ENCODE results near the gene VSIG8. TPM values are rescaled to one million over a fixed set of nuclear protein-coding genes. Genes with fewer than 3 reads are reported as not detected.

Gene VSIG8, protein sequence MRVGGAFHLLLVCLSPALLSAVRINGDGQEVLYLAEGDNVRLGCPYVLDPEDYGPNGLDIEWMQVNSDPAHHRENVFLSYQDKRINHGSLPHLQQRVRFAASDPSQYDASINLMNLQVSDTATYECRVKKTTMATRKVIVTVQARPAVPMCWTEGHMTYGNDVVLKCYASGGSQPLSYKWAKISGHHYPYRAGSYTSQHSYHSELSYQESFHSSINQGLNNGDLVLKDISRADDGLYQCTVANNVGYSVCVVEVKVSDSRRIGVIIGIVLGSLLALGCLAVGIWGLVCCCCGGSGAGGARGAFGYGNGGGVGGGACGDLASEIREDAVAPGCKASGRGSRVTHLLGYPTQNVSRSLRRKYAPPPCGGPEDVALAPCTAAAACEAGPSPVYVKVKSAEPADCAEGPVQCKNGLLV
- total RNA-seq (under 1 TPM in 2 of 9 donors, not detected in 7; 0.06 to 0.14 TPM), polyA plus RNA-seq (under 1 TPM in 2 of 3 donors, not detected in 1; 0.20 to 0.80 TPM)
- long read RNA-seq, donor 1 = 0 reads
- long read RNA-seq, donor 2 = 0 reads
- long read RNA-seq, donor 3 = 0 reads
- long read RNA-seq, donor 4 = 0 reads
- long read RNA-seq, donor 5 = 0 reads
- long read RNA-seq, donor 6 = 0 reads
- long read RNA-seq, donor 7 = 0 reads
- long read RNA-seq, donor 8 = 0 reads
- long read RNA-seq, donor 9 = 0 reads
- long read RNA-seq, donor 10 = 0 reads

DNA sequence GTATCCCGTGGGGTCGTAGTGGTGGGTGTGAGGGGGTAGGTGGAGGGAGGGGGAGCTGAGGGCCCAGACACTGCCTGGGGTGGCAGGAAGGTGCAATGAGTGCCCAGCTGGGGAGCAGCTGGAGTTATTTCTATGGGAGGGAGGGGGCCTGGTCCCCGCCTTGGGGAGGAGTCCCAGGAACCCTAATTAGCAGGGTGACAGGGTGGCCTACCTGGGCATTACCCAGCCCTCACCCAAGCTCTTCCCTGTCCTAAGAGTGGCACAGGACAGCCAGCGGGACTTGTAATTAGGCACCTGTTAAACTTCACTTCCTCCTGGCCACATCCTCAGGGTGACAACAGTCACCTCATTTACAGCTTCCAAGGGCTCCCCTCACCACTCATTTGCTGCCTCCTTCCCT lies at the start of gene VSIG8:
Gene VSIG8 (minus strand): TSS at position 101 of the 400 bp plus-strand sequence. CDS start 136 bp downstream, outside the sequence.
- H3K36me3 ChIP-seq (replicated peaks in 1 of 2) = no peaks in the 10 kb centered on the region
- H3K4me3 ChIP-seq = no peak within 1 kb of the TSS
- no peaks in the 10 kb centered on the region for H3K27me3 ChIP-seq
- no peak for TF ChIP-seq POLR2A (IDR thresholded peaks at IDR 0.05)
- TF ChIP-seq, protein P1, sequence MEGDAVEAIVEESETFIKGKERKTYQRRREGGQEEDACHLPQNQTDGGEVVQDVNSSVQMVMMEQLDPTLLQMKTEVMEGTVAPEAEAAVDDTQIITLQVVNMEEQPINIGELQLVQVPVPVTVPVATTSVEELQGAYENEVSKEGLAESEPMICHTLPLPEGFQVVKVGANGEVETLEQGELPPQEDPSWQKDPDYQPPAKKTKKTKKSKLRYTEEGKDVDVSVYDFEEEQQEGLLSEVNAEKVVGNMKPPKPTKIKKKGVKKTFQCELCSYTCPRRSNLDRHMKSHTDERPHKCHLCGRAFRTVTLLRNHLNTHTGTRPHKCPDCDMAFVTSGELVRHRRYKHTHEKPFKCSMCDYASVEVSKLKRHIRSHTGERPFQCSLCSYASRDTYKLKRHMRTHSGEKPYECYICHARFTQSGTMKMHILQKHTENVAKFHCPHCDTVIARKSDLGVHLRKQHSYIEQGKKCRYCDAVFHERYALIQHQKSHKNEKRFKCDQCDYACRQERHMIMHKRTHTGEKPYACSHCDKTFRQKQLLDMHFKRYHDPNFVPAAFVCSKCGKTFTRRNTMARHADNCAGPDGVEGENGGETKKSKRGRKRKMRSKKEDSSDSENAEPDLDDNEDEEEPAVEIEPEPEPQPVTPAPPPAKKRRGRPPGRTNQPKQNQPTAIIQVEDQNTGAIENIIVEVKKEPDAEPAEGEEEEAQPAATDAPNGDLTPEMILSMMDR (IDR thresholded peaks at IDR 0.05) = no peak
- H3K27ac ChIP-seq = no peak within 1 kb of the TSS
- DNase-seq = no peak
- 71 to 90% (median 86%) methylated on average over 4 of the region's 4 CpGs for WGBS, 4 donors
- H3K9me3 ChIP-seq (replicated peaks in 1 of 3) = no peaks in the 10 kb centered on the region
- intact Hi-C loops (cut with DNase I) = no loop called here
- no peaks in the 10 kb centered on the region for H3K4me1 ChIP-seq (replicated peaks in 1 of 2)

DNA sequence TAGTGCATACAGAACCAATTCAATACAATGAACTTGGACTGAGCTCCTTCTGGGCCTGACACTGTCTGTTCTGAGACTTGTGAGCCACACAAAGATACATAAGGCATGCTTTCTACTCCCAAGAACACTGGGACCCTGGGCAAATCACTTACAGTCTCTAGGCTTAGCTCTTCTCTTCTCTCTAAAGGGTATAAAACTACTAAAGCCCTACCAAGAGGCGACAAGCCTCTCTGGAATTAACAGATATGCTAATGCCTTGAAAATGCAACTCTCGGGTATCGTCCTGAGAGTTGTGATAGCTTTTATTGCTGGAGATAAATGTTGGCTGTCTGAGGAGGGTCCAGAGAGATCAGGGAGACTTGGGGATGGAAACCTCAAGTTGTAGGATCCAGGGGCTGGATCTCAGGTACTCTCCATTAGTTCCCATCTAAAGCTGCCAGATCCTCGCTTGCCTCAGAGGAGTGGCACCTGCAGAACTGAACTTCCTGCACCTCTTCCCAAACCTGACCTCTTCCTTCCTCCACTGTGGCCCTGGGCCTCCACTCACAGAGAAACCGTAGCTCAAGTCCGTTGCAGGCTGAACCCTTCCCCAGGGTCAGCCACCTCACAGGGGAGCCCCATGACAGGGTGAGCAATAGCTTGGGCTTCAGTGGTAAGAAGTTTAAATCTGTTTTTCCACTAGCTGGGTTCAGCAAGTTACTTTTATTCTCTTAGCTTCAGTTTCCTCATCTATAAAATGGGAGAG lies 49.0 kb upstream of the VSIG8 start:
- H3K4me1 ChIP-seq (replicated peaks in 1 of 2) = peaks cover 0 to 20% of the 10 kb centered on the region in 2 donors
- H3K27ac ChIP-seq = peak overlapping the region in 1 of 5 donors; percentile 13
- no peak overlapping the region for H3K4me3 ChIP-seq
- H3K36me3 ChIP-seq (replicated peaks in 1 of 2) = no peaks in the 10 kb centered on the region
- 81 to 86% (median 84%) methylated on average over 4 to 6 of the region's 6 CpGs for WGBS, 4 donors
- no peaks in the 10 kb centered on the region for H3K9me3 ChIP-seq (replicated peaks in 1 of 3)
- intact Hi-C loops (cut with DNase I) = no loop called here
- H3K27me3 ChIP-seq = no peaks in the 10 kb centered on the region
- no peak for TF ChIP-seq POLR2A (IDR thresholded peaks at IDR 0.05)
- TF ChIP-seq, protein P1 (IDR thresholded peaks at IDR 0.05) = no peak
- DNase-seq = no peak

DNA sequence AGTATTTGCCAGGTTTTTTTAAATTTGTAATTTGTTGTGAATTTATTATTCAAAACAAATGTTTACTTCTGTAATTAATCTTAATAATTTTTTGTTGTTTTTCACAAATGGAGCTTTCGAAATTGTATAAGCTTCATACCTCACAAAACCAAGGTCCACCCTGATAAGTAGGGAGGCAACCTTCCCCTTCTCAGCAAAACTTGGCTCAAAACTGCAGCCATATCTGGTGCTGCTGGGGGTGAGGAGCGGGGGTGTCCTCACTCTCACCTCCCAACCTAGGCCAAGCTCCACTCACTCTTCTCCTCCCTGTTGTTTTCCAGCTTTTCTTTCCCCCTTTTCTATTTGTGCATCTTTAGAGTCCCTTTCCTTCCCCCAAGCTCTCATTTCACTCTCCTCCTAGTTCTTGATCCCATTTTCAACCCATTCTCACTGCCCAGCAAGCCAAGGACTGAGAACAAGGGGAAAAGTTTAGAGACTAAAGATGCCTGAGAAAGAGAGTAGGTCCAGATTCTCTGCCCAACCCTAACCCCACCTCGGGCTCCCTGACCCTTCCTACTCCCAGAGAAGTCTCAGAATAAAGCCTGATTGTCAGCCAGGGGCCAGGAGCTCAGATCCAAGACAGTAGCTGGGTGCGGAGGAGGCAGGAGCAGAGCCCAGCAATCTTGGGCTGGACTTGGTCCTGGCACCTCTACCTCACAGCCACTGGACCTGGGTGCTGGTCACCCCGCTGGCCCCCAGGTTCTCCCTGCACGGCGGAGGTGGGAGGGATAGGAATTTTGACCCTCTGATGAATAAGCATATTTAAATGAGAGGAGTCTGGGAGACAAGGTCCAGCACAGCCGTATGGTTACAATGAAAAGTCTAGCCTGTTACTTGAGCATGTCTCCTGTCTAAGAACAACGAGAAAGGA lies 45.8 kb upstream of the VSIG8 start:
- no peak overlapping the region for H3K27ac ChIP-seq
- H3K9me3 ChIP-seq (replicated peaks in 1 of 3) = no peaks in the 10 kb centered on the region
- no peaks in the 10 kb centered on the region for H3K36me3 ChIP-seq (replicated peaks in 1 of 2)
- 78 to 93% (median 90%) methylated on average over 6 to 9 of the region's 9 CpGs for WGBS, 4 donors
- intact Hi-C loops (cut with DNase I) = no loop called here
- H3K27me3 ChIP-seq = no peaks in the 10 kb centered on the region
- no peak for TF ChIP-seq POLR2A (IDR thresholded peaks at IDR 0.05)
- TF ChIP-seq, protein P1 (IDR thresholded peaks at IDR 0.05) = no peak
- no peak for DNase-seq
- H3K4me3 ChIP-seq = no peak overlapping the region
- H3K4me1 ChIP-seq (replicated peaks in 1 of 2) = peaks cover 0 to 16% of the 10 kb centered on the region in 2 donors
